ENCODE data around the gene BEND6. TPM values are rescaled to one million over a fixed set of nuclear protein-coding genes. Genes with fewer than 3 reads are reported as not detected.

BEND6 gene
- total RNA-seq, 3 donors from 2014 or later (not counting 1 experiment from before 2014, with no cell fraction given) = not detected

- H3K27ac Mint-ChIP-seq = no peak overlapping the region
- peaks cover 3 to 5% of the 10 kb centered on the region in 2 donors for H3K27me3 Mint-ChIP-seq (ENCODE audit: low read depth in 2 of 2)
- intact Hi-C loops (cut with micrococcal nuclease) = no loop called here
- peaks cover 7% of the 10 kb centered on the region for H3K36me3 Mint-ChIP-seq
- peaks cover 7% of the 10 kb centered on the region for H3K9me3 ChIP-seq (ENCODE audit: control insufficient read depth, insufficient read depth, low read length)
- DNase-seq (no peak), ATAC-seq (no peak)
- no peaks in the 10 kb centered on the region for H3K27me3 ChIP-seq (ENCODE audit: control insufficient read depth, insufficient read depth, low read length)
- H3K4me3 ChIP-seq (ENCODE audit: low read length) = no peak overlapping the region
- H3K27ac ChIP-seq (ENCODE audit: low read length) = no peak overlapping the region
- H3K9me3 Mint-ChIP-seq = peaks cover 4 to 7% of the 10 kb centered on the region in 2 donors
- H3K4me3 Mint-ChIP-seq = no peak overlapping the region
- no peaks in the 10 kb centered on the region for H3K4me1 Mint-ChIP-seq
- no peak for TF ChIP-seq CTCF (IDR thresholded peaks at IDR 0.05)
- no peaks in the 10 kb centered on the region for H3K4me1 ChIP-seq (ENCODE audit: control insufficient read depth, insufficient read depth, low read length)
- H3K36me3 ChIP-seq (ENCODE audit: control insufficient read depth, insufficient read depth, low read length) = no peaks in the 10 kb centered on the region
- 55% methylated on average over 4 of the region's 4 CpGs for WGBS (ENCODE audit: insufficient coverage)
Observed at GRCh38 chr6:56936466-56936865, 18.4 kb upstream of the BEND6 start.

DNA sequence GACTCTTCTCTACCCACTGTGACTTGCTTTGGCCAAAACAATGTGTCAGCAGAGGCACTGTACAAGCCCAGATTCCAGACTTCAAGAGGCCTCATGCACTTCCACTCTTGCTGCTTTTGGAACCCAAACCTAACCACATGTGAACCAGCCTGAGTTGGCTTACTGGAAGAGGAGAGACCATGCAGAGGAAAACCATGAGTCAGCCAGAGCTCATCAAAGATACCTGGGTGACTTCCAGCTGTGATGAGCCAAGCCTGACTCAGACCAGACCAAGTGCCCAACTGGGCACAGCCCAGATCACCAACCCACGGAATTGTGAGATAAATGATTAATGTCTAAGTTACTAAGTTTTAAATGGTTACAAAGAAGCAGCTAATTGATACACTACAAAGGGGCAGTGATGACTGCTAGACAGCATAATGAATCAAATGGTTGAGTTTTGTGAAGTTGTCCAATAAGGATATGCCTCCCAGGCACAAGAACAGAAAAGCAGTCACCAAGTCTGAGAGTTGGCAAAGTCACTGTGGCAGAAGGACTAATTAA, 16.2 kb upstream of the BEND6 start:
- no peak for TF ChIP-seq CTCF (IDR thresholded peaks at IDR 0.05)
- H3K9me3 ChIP-seq (ENCODE audit: control insufficient read depth, insufficient read depth, low read length) = peaks cover 8% of the 10 kb centered on the region

GRCh38 chr6:56940463-56940862, 14.4 kb upstream of the BEND6 start:
- no peak for TF ChIP-seq CTCF (IDR thresholded peaks at IDR 0.05)
- DNase-seq = no peak
- 97% methylated on average over 5 of the region's 5 CpGs for WGBS (ENCODE audit: insufficient coverage)
- no peaks in the 10 kb centered on the region for H3K4me1 Mint-ChIP-seq
- intact Hi-C loops (cut with micrococcal nuclease) = no loop called here
- Histone ChIP-seq H3K4me1 (ENCODE audit: control insufficient read depth, insufficient read depth, low read length) (no peaks in the 10 kb centered on the region), H3K27ac (ENCODE audit: low read length) (no peak overlapping the region), H3K27me3 (ENCODE audit: control insufficient read depth, insufficient read depth, low read length) (no peaks in the 10 kb centered on the region), H3K4me3 (ENCODE audit: low read length) (no peak overlapping the region), H3K9me3 (ENCODE audit: control insufficient read depth, insufficient read depth, low read length) (peaks cover 8% of the 10 kb centered on the region), H3K36me3 (ENCODE audit: control insufficient read depth, insufficient read depth, low read length) (no peaks in the 10 kb centered on the region)
- H3K4me3 Mint-ChIP-seq = no peak overlapping the region
- H3K27me3 Mint-ChIP-seq (ENCODE audit: low read depth in 2 of 2) = peaks cover 6 to 15% of the 10 kb centered on the region in 2 donors
- peaks cover 9 to 11% of the 10 kb centered on the region in 2 donors for H3K9me3 Mint-ChIP-seq
- no peak overlapping the region for H3K27ac Mint-ChIP-seq
- no peak for ATAC-seq
- peaks cover 7% of the 10 kb centered on the region for H3K36me3 Mint-ChIP-seq

More for the DNA sequence above, 16.2 kb upstream of the BEND6 start:
- Mint-ChIP-seq H3K4me1 (no peaks in the 10 kb centered on the region), H3K27me3 (ENCODE audit: low read depth in 2 of 2) (peaks cover 3 to 5% of the 10 kb centered on the region in 2 donors), H3K4me3 (no peak overlapping the region), H3K36me3 (peaks cover 7% of the 10 kb centered on the region), H3K27ac (no peak overlapping the region), H3K9me3 (peaks cover 9 to 11% of the 10 kb centered on the region in 2 donors)
- 86% methylated on average over 1 of the region's 1 CpG for WGBS (ENCODE audit: insufficient coverage)
- intact Hi-C loops (cut with micrococcal nuclease) = no loop called here
- Histone ChIP-seq H3K27me3 (ENCODE audit: control insufficient read depth, insufficient read depth, low read length) (no peaks in the 10 kb centered on the region), H3K4me3 (ENCODE audit: low read length) (no peak overlapping the region), H3K36me3 (ENCODE audit: control insufficient read depth, insufficient read depth, low read length) (no peaks in the 10 kb centered on the region), H3K4me1 (ENCODE audit: control insufficient read depth, insufficient read depth, low read length) (no peaks in the 10 kb centered on the region), H3K27ac (ENCODE audit: low read length) (no peak overlapping the region)
- ATAC-seq (no peak), DNase-seq (no peak)

GRCh38 chr6:56940977-56941376, 13.9 kb upstream of the BEND6 start:
- no peaks in the 10 kb centered on the region for H3K4me1 ChIP-seq (ENCODE audit: control insufficient read depth, insufficient read depth, low read length)
- peaks cover 6 to 20% of the 10 kb centered on the region in 2 donors for H3K27me3 Mint-ChIP-seq (ENCODE audit: low read depth in 2 of 2)
- H3K36me3 ChIP-seq (ENCODE audit: control insufficient read depth, insufficient read depth, low read length) = no peaks in the 10 kb centered on the region
- peaks cover 9 to 11% of the 10 kb centered on the region in 2 donors for H3K9me3 Mint-ChIP-seq
- no peaks in the 10 kb centered on the region for H3K27me3 ChIP-seq (ENCODE audit: control insufficient read depth, insufficient read depth, low read length)
- no peak for DNase-seq
- H3K27ac ChIP-seq (ENCODE audit: low read length) = no peak overlapping the region
- no peaks in the 10 kb centered on the region for H3K4me1 Mint-ChIP-seq
- no peak overlapping the region for H3K4me3 Mint-ChIP-seq
- intact Hi-C loops (cut with micrococcal nuclease) = no loop called here
- H3K36me3 Mint-ChIP-seq = peaks cover 7% of the 10 kb centered on the region
- H3K9me3 ChIP-seq (ENCODE audit: control insufficient read depth, insufficient read depth, low read length) = peaks cover 8% of the 10 kb centered on the region
- H3K27ac Mint-ChIP-seq = no peak overlapping the region
- ATAC-seq = no peak
- no peak for TF ChIP-seq CTCF (IDR thresholded peaks at IDR 0.05)
- H3K4me3 ChIP-seq (ENCODE audit: low read length) = no peak overlapping the region

Measured in natural killer cell (primary cell).